ENCODE data around the gene INTS3. TPM values are rescaled to one million over a fixed set of nuclear protein-coding genes. Genes with fewer than 3 reads are reported as not detected.

The INTS3 gene
- total and polyA plus RNA-seq, 2 of the 8 experiments (the other 6 are each of a cell fraction or from before 2014, with no cell fraction given) = 66.8 to 93.2 TPM

GRCh38 chr1:153779781-153780541, 52.1 kb downstream of the INTS3 start (continued):
- no peak for TF ChIP-seq RNF2 (IDR thresholded peaks at IDR 0.05; ENCODE audit: borderline replicate concordance, low read depth, low read length, missing control alignments, poor library complexity, severe bottlenecking)
- no peak for TF ChIP-seq TAF7 (optimal IDR thresholded peaks at IDR 0.05; ENCODE audit: borderline replicate concordance, low read depth, low read length)
- TF ChIP-seq PHF8 (conservative IDR thresholded peaks at IDR 0.05; ENCODE audit: low read depth, low read length) = no peak
- TF ChIP-seq MAFK (IDR thresholded peaks at IDR 0.05; ENCODE audit: low read depth, low read length) = no peak
- TF ChIP-seq, protein P1, sequence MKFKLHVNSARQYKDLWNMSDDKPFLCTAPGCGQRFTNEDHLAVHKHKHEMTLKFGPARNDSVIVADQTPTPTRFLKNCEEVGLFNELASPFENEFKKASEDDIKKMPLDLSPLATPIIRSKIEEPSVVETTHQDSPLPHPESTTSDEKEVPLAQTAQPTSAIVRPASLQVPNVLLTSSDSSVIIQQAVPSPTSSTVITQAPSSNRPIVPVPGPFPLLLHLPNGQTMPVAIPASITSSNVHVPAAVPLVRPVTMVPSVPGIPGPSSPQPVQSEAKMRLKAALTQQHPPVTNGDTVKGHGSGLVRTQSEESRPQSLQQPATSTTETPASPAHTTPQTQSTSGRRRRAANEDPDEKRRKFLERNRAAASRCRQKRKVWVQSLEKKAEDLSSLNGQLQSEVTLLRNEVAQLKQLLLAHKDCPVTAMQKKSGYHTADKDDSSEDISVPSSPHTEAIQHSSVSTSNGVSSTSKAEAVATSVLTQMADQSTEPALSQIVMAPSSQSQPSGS (IDR thresholded peaks at IDR 0.05; ENCODE audit: low read length) = no peak
- TF ChIP-seq BACH1 (IDR thresholded peaks at IDR 0.05; ENCODE audit: low read length) = no peak

Data from H1 (cell line).